Smooth muscle cell (in vitro differentiated cells): ENCODE data around the gene KCTD2. TPM values are rescaled to one million over a fixed set of nuclear protein-coding genes. Genes with fewer than 3 reads are reported as not detected.
A peak's percentile ranks its signal among the peaks of the same experiment; 100 is the strongest.

Experiments used
- DNase-seq: peaks from one replicate; lab custom pipeline; 2025; ENCODE audit not compliant: unreplicated experiment; lab: John Stamatoyannopoulos, UW
- H2AFZ ChIP-seq: fragments of 200-600 bp; sonication (generic); 2 replicates; pipeline ENCODE4 v1.6.0; 2016; ENCODE audit warnings: antibody characterized with exemption, low read depth, mild to moderate bottlenecking
- H3F3A ChIP-seq: fragments of 200-600 bp; sonication (generic); 2 replicates; pipeline ENCODE4 v1.6.0; 2017; ENCODE audit warnings: antibody characterized with exemption, low read depth
- H3K27ac ChIP-seq: fragments of 200-600 bp; sonication (generic); 2 replicates; pipeline ENCODE4 v1.5.1; 2016; ENCODE audit warnings: low read depth, mild to moderate bottlenecking
- H3K27me3 ChIP-seq: fragments of 200-600 bp; sonication (generic); 2 replicates; pipeline ENCODE4 v1.6.1; 2016; ENCODE audit warnings: low read depth, mild to moderate bottlenecking
- H3K36me3 ChIP-seq: fragments of 200-600 bp; sonication (generic); 2 replicates; pipeline ENCODE4 v1.5.1; 2016; ENCODE audit warnings: low read depth
- H3K4me1 ChIP-seq: fragments of 200-600 bp; sonication (generic); 2 replicates; pipeline ENCODE4 v1.5.1; 2016; ENCODE audit warnings: low read depth
- H3K4me2 ChIP-seq: fragments of 200-600 bp; sonication (generic); 2 replicates; pipeline ENCODE4 v1.6.0; 2016; ENCODE audit warnings: mild to moderate bottlenecking
- H3K4me3 ChIP-seq: fragments of 200-600 bp; sonication (generic); 2 replicates; pipeline ENCODE4 v1.5.1; 2016; ENCODE audit warnings: mild to moderate bottlenecking
- H3K79me2 ChIP-seq: fragments of 200-600 bp; sonication (generic); 2 replicates; pipeline ENCODE4 v1.6.0; 2016; ENCODE audit warnings: low read depth, mild to moderate bottlenecking
- H3K9ac ChIP-seq: fragments of 200-600 bp; sonication (generic); 2 replicates; pipeline ENCODE4 v1.6.0; 2016; ENCODE audit warnings: low read depth
- H3K9me3 ChIP-seq: fragments of 200-600 bp; sonication (generic); replicated peaks from 2 replicates; pipeline ENCODE4 v1.5.1; 2016; ENCODE audit warnings: low read depth
- H4K20me1 ChIP-seq: fragments of 200-600 bp; sonication (generic); 2 replicates; pipeline ENCODE4 v1.6.0; 2016; ENCODE audit warnings: low read depth
- WGBS: methylation state at CpG from one replicate; pipeline ENCODE4 v1.1.7; 2016; ENCODE audit warnings: low lambda C conversion rate; 5-methylcytosine and 5-hydroxymethylcytosine counted together
- polyA plus RNA-seq: library from polyadenylated mRNA; unstranded; fragments of >200 nt; fragmentation: Nextera tagmentation; extraction: Ambion mirVana; gene quantifications from 2 replicates; pipeline ENCODE4 v1.2.1, GENCODE V29; 2016
- total RNA-seq: library from RNA; depleted of rRNA; stranded (reverse); fragments of >200 nt; gene quantifications from 2 replicates; pipeline ENCODE4 v1.2.3, GENCODE V29; 2014
- TF ChIP-seq, protein P1 (sequence below): fragments of 200-600 bp; sonication (generic); IDR thresholded peaks from 2 replicates; pipeline ENCODE4 v1.5.1; 2017; ENCODE audit warnings: borderline replicate concordance, mild to moderate bottlenecking, antibody characterized with exemption; ENCODE audit not compliant: insufficient read depth, poor library complexity, severe bottlenecking

Gene KCTD2
- total and polyA plus RNA-seq, 2 experiments from 2014 or later, result 12.7 to 27.3 TPM

DNA sequence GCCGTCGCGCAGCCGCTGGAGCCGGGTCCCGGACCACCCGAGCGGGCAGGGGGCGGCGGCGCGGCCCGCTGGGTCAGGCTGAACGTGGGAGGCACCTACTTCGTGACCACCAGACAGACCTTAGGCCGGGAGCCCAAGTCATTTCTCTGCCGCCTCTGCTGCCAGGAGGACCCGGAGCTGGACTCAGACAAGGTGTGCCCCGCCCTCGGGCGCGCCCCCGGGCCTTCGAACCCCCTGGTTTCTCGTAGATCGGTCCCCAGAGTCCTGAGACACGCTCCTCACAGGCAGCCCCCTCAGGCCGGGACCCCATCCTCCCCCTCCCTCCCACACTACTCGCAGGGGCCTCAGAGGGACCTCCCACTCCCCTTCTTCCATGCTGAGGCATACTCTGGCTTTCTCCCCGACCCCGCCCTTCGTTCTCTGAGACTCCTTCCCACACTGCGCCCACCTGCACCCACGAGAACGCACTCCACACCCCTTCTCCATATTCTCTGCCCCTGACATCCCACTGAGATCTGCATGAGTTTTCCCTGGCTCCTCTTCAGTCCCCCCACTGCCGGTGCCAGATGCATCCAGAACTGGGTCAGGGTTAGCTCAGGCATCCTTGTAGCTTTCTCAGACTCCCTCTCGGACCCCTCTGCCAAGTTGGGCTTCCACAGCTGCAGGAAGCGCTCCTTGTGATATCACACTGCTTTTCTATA lies 523 bp downstream of the KCTD2 start:
- peaks cover 14% of the 10 kb centered on the region for H3K4me1 ChIP-seq
- H3K27ac ChIP-seq, result no peak overlapping the region
- DNase-seq, result peak; percentile 24
- TF ChIP-seq, protein P1, sequence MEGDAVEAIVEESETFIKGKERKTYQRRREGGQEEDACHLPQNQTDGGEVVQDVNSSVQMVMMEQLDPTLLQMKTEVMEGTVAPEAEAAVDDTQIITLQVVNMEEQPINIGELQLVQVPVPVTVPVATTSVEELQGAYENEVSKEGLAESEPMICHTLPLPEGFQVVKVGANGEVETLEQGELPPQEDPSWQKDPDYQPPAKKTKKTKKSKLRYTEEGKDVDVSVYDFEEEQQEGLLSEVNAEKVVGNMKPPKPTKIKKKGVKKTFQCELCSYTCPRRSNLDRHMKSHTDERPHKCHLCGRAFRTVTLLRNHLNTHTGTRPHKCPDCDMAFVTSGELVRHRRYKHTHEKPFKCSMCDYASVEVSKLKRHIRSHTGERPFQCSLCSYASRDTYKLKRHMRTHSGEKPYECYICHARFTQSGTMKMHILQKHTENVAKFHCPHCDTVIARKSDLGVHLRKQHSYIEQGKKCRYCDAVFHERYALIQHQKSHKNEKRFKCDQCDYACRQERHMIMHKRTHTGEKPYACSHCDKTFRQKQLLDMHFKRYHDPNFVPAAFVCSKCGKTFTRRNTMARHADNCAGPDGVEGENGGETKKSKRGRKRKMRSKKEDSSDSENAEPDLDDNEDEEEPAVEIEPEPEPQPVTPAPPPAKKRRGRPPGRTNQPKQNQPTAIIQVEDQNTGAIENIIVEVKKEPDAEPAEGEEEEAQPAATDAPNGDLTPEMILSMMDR, result no peak
- H3K9me3 ChIP-seq, result no peaks in the 10 kb centered on the region
- peak overlapping the region; percentile 79 for H2AFZ ChIP-seq
- no peaks in the 10 kb centered on the region for H3K27me3 ChIP-seq
- 2% methylated on average over 27 of the region's 38 CpGs for WGBS
- peak overlapping the region; percentile 64 for H3K9ac ChIP-seq
- no peaks in the 10 kb centered on the region for H3K36me3 ChIP-seq
- H3K4me3 ChIP-seq, result peak overlapping the region; percentile 90
- H4K20me1 ChIP-seq, result peaks cover 10% of the 10 kb centered on the region
- H3K4me2 ChIP-seq, result peak overlapping the region; percentile 98
- H3F3A ChIP-seq, result no peaks in the 10 kb centered on the region
- peaks cover 22% of the 10 kb centered on the region for H3K79me2 ChIP-seq

DNA sequence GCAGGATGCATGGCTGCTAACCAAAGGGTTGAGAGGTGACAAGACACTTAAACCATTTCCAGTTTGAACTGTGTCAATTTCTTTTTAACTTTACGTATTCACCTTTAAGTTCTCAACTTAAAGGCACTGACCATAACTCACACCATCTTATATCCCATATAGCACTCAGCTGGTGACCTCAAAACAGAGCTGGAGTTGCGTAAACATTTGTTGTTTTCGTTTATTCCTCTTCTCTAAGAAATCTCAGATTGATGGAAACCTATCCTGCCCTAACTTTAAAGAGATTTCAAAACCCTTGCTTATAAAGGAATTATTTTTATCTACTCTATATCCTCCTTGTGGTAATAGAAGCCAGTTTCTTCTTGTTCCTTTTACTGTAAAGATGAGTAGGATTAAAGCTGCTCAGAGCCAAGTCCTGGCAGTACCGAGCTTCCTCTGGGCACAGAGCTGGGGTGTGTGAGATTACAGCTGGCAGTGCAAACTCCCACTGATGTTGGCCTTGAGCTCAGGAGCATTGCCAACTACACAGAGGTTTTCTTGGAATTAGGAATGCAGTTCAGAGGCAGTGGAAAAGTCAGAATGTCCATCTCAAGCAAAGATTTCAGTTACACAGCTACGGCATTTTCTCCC lies 1.3 kb downstream of the KCTD2 start:
- WGBS, result 31% methylated on average over 5 of the region's 5 CpGs
- Histone ChIP-seq H3K36me3 (no peaks in the 10 kb centered on the region), H3K4me1 (peaks cover 14% of the 10 kb centered on the region), H3K27ac (peak overlapping the region; percentile 17), H2AFZ (no peak overlapping the region), H3K9me3 (no peaks in the 10 kb centered on the region), H3K27me3 (no peaks in the 10 kb centered on the region), H3K9ac (no peak overlapping the region), H3F3A (no peaks in the 10 kb centered on the region), H3K4me3 (peak overlapping the region; percentile 90), H3K79me2 (peaks cover 22% of the 10 kb centered on the region), H4K20me1 (peaks cover 5% of the 10 kb centered on the region), H3K4me2 (peak overlapping the region; percentile 98)
- DNase-seq, result no peak
- TF ChIP-seq, protein P1, result no peak

DNA sequence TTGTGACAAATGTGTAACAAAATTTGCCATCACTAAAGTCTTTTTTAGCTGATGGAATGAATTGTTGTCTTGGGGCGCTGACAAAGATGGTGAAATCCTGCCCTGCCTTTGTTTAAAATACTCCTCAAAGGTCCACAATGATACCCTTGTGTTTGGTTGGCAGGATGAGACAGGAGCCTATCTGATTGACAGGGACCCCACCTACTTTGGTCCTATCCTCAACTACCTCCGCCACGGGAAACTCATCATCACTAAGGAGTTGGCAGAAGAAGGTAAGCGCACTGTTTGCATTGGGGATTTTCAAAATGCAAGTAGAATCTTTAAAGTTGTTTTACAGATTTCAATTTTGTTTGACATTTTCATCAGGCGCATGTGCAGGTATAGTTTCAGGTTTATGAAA lies 2.0 kb downstream of the KCTD2 start:
- Histone ChIP-seq H2AFZ (no peak overlapping the region), H3K27ac (no peak overlapping the region), H3K4me1 (peaks cover 14% of the 10 kb centered on the region), H3K27me3 (no peaks in the 10 kb centered on the region), H3K4me2 (peak overlapping the region; percentile 98), H3K9ac (no peak overlapping the region), H3K36me3 (no peaks in the 10 kb centered on the region), H3K4me3 (peak overlapping the region; percentile 90), H4K20me1 (no peaks in the 10 kb centered on the region), H3K79me2 (peaks cover 22% of the 10 kb centered on the region), H3K9me3 (no peaks in the 10 kb centered on the region), H3F3A (no peaks in the 10 kb centered on the region)
- WGBS, result 93% methylated on average over 5 of the region's 5 CpGs
- DNase-seq, result no peak
- TF ChIP-seq, protein P1, result no peak

DNA sequence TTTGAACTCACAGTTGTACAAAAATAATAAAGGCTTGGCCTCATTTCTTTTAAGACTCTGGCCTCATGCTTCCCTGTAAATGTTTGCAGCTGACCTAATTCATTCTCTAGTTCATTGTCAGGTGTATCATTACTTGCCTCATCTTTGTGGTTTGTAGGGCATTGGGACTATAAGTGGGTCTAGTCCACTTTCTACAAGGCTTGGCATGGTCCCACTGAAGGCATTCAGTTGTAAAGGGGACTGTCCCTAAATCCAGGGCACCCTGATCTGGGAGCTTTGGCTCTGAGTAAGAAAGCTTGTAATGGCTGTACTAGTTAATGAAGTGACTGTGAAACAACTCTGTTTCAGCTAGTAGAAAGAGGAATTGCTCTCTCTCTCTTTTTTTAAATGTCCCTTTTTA lies 2.7 kb downstream of the KCTD2 start:
- TF ChIP-seq, protein P1, result no peak
- Histone ChIP-seq H3F3A (no peaks in the 10 kb centered on the region), H3K79me2 (peaks cover 22% of the 10 kb centered on the region), H3K4me3 (no peak overlapping the region), H3K4me2 (no peak overlapping the region), H3K9me3 (no peaks in the 10 kb centered on the region), H2AFZ (no peak overlapping the region), H3K36me3 (no peaks in the 10 kb centered on the region), H3K27me3 (no peaks in the 10 kb centered on the region), H3K27ac (no peak overlapping the region), H3K4me1 (peaks cover 14% of the 10 kb centered on the region), H3K9ac (no peak overlapping the region), H4K20me1 (no peaks in the 10 kb centered on the region)
- no peak for DNase-seq
